ENCODE data around the gene ZNF512B. TPM values are rescaled to one million over a fixed set of nuclear protein-coding genes. Genes with fewer than 3 reads are reported as not detected.
A peak's percentile ranks its signal among the peaks of the same experiment; 100 is the strongest.
"Not testable (repeated sequence)": the region's sequence is repeated elsewhere in the genome, so short reads cannot be mapped to it uniquely, and the experiment has no call there.

Gene ZNF512B, protein sequence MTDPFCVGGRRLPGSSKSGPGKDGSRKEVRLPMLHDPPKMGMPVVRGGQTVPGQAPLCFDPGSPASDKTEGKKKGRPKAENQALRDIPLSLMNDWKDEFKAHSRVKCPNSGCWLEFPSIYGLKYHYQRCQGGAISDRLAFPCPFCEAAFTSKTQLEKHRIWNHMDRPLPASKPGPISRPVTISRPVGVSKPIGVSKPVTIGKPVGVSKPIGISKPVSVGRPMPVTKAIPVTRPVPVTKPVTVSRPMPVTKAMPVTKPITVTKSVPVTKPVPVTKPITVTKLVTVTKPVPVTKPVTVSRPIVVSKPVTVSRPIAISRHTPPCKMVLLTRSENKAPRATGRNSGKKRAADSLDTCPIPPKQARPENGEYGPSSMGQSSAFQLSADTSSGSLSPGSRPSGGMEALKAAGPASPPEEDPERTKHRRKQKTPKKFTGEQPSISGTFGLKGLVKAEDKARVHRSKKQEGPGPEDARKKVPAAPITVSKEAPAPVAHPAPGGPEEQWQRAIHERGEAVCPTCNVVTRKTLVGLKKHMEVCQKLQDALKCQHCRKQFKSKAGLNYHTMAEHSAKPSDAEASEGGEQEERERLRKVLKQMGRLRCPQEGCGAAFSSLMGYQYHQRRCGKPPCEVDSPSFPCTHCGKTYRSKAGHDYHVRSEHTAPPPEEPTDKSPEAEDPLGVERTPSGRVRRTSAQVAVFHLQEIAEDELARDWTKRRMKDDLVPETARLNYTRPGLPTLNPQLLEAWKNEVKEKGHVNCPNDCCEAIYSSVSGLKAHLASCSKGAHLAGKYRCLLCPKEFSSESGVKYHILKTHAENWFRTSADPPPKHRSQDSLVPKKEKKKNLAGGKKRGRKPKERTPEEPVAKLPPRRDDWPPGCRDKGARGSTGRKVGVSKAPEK
- 13.2 TPM for polyA plus RNA-seq (2013, experiment 1 of 2)
- polyA plus RNA-seq (2013, experiment 2 of 2), result 10.1 TPM

DNA sequence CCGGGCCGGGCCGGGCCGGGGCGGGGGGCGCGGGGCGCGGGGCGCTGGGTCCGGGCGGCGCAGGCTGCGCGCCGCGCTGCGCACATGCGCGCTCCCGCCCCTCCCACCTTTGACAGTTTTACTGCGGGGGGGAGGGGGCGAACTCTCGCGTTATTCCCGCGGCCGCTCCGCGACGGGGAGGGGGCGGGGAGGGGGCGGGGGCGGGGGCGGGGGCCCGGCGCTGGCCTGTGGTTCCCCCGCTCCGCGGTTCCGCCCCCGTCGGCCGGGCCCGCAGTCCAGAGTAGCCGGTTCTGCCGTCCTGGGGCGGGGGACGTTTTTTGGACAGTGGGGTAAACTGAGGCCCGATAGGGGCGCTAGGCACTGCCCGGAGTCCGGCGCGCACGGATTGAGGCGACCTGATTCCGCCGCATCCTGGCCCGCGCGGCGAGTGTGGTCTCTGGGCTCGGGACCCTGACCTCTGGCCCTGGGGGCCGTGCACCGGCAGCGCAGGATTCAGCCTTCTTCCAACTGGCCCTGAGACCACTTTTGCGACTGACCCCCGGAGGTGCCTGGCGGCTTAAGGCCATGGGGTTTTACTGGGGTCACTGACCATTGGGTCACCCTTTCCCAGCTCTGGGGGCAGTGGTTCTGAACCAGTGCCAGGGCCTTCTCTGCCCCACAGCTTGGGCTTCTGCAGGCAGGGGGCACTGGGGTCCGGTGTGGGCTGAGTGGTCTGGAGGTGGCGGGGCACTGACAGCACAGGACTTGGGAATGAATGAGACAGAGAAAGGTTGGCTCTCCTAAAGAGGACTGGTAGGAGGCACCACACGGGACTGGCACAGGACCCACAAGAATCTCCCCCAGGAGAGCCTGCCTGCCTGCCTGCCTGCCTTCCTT lies at the start of gene ZNF512B:
ZNF512B (minus strand) TSS at position 93 of the 876 bp plus-strand sequence. CDS start 1,980 bp downstream, outside the sequence.
- 5% methylated on average over 47 of the region's 73 CpGs for WGBS

DNA sequence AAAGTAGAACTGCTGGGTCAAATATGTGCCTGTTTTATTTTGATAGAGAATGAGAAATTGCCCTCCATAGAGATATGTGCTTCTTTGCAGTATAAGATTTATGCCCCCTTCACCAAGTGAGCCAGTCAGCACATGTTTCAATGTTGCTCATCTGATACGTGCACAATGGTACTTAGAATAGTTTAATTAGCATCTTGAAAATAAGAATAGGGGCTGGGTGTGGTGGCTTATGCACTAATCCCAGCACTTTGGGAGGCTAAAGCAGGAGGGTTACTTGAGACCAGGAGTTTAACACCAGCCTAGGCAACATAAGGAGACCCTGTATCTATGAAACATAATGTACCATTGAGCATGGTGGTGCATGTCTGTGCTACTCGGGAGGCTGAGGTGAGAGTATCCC lies 45.9 kb upstream of the ZNF512B start:
- Histone ChIP-seq H3K9ac (ENCODE audit: low read depth, low read length) (no peak overlapping the region), H3K27me3 (ENCODE audit: insufficient read depth, low read length) (no peaks in the 10 kb centered on the region), H3K9me3 (ENCODE audit: insufficient read depth, low read depth, low read length) (no peaks in the 10 kb centered on the region), H3K4me3 (ENCODE audit: low read length) (no peak overlapping the region), H3K27ac (ENCODE audit: low read depth, low read length) (no peak overlapping the region), H3K4me1 (ENCODE audit: insufficient read depth, low read length) (no peaks in the 10 kb centered on the region), H3K36me3 (ENCODE audit: insufficient read depth, low read length) (peaks cover 76% of the 10 kb centered on the region)
- WGBS, result 88% methylated on average over 2 of the region's 2 CpGs

More for the DNA sequence above, at the start of gene ZNF512B:
- H3K9me3 ChIP-seq (ENCODE audit: insufficient read depth, low read depth, low read length), result peaks cover 26% of the 10 kb centered on the region
- peak within 1 kb of the TSS; percentile 95 for H3K9ac ChIP-seq (ENCODE audit: low read depth, low read length)
- peaks cover 4% of the 10 kb centered on the region for H3K4me1 ChIP-seq (ENCODE audit: insufficient read depth, low read length)
- H3K27me3 ChIP-seq (ENCODE audit: insufficient read depth, low read length), result peaks cover 11% of the 10 kb centered on the region
- peaks cover 24% of the 10 kb centered on the region for H3K36me3 ChIP-seq (ENCODE audit: insufficient read depth, low read length)
- peak within 1 kb of the TSS; percentile 76 for H3K4me3 ChIP-seq (ENCODE audit: low read length)
- H3K27ac ChIP-seq (ENCODE audit: low read depth, low read length), result peak within 1 kb of the TSS; percentile 58; the same call in 1 of the 2 replicates

DNA sequence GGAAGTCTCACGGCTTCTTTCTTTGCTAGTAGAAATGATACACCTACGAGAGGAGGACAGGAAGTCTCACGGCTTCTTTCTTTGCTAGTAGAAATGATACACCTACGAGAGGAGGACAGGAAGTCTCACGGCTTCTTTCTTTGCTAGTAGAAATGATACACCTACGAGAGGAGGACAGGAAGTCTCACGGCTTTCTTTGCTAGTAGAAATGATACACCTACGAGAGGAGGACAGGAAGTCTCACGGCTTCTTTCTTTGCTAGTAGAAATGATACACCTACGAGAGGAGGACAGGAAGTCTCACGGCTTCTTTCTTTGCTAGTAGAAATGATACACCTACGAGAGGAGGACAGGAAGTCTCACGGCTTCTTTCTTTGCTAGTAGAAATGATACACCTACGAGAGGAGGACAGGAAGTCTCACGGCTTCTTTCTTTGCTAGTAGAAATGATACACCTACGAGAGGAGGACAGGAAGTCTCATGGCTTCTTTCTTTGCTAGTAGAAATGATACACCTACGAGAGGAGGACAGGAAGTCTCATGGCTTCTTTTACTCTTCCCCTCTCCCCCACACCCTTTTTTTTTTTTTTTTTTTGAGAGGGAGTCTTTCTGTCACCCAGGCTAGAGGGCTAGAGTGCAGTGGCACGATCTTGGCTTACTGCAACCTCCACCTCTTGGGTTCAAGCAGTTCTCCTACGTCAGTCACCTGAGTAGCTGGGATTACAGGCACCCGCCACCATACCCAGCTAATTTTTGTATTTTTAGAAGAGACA lies 42.8 kb upstream of the ZNF512B start:
- H3K27me3 ChIP-seq (ENCODE audit: insufficient read depth, low read length); H3K27ac ChIP-seq (ENCODE audit: low read depth, low read length); H3K4me1 ChIP-seq (ENCODE audit: insufficient read depth, low read length); H3K4me3 ChIP-seq (ENCODE audit: low read length); H3K9me3 ChIP-seq (ENCODE audit: insufficient read depth, low read depth, low read length); H3K9ac ChIP-seq (ENCODE audit: low read depth, low read length): not testable (repeated sequence)
- 100% methylated on average over 3 of the region's 20 CpGs for WGBS
- H3K36me3 ChIP-seq (ENCODE audit: insufficient read depth, low read length), result peaks cover 74% of the 10 kb centered on the region

DNA sequence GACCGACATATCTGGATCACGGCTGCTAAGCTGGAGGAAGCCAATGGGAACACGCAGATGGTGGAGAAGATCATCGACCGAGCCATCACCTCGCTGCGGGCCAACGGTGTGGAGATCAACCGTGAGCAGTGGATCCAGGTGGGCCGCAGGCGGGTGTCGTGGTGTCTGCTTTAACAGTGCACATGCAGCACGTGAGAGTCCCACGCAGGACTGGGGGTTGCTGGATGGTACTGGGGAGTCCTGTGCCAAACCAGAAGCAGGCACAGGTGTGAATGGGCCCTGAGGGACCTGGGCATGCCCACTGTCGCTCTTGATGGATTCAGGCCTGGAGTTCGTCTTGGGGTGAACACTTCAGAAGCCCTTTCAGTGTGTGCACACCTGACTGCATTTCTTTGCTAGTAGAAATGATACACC lies 41.6 kb upstream of the ZNF512B start:
- H3K9me3 ChIP-seq (ENCODE audit: insufficient read depth, low read depth, low read length), result peaks cover 3% of the 10 kb centered on the region; the same call in 1 of the 2 replicates
- H3K27me3 ChIP-seq (ENCODE audit: insufficient read depth, low read length), result no peaks in the 10 kb centered on the region
- no peak overlapping the region for H3K4me3 ChIP-seq (ENCODE audit: low read length)
- 96% methylated on average over 16 of the region's 16 CpGs for WGBS
- no peaks in the 10 kb centered on the region for H3K4me1 ChIP-seq (ENCODE audit: insufficient read depth, low read length)
- H3K27ac ChIP-seq (ENCODE audit: low read depth, low read length), result no peak overlapping the region
- H3K9ac ChIP-seq (ENCODE audit: low read depth, low read length), result no peak overlapping the region
- H3K36me3 ChIP-seq (ENCODE audit: insufficient read depth, low read length), result peaks cover 75% of the 10 kb centered on the region

GRCh38 chr20:64010711-64011237 lies 41.0 kb upstream of the ZNF512B start:
- Histone ChIP-seq H3K9ac (ENCODE audit: low read depth, low read length) (no peak overlapping the region), H3K4me3 (ENCODE audit: low read length) (no peak overlapping the region), H3K36me3 (ENCODE audit: insufficient read depth, low read length) (peaks cover 74% of the 10 kb centered on the region), H3K27ac (ENCODE audit: low read depth, low read length) (no peak overlapping the region), H3K9me3 (ENCODE audit: insufficient read depth, low read depth, low read length) (peaks cover 3% of the 10 kb centered on the region; the same call in 1 of the 2 replicates), H3K4me1 (ENCODE audit: insufficient read depth, low read length) (no peaks in the 10 kb centered on the region), H3K27me3 (ENCODE audit: insufficient read depth, low read length) (no peaks in the 10 kb centered on the region)
- 95% methylated on average over 8 of the region's 8 CpGs for WGBS

DNA sequence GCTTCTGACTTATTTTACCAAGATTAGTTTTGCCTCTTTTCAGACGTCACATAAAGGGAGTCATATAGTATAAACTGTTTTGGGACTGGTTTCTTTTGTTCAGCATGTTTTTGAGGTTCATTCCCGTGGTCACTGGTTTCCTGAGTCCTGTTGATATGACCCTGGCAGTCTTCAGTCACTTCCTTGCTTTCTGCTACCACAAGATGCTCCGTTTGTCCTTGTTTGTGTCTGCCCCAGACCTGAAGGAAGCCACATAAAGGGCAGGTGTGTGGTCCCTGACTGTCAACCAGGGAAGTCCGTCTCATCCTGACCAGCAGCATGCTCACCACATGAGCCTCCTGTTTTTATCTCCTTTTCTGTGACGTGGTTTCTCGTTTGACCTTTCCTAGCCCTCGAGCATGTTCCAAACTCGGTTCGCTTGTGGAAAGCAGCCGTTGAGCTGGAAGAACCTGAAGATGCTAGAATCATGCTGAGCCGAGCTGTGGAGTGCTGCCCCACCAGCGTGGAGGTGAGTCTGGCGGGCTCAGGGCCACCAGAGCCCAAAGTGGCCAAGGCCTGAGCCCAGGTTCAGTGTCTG lies 40.2 kb upstream of the ZNF512B start:
- no peaks in the 10 kb centered on the region for H3K27me3 ChIP-seq (ENCODE audit: insufficient read depth, low read length)
- no peak overlapping the region for H3K9ac ChIP-seq (ENCODE audit: low read depth, low read length)
- no peak overlapping the region for H3K4me3 ChIP-seq (ENCODE audit: low read length)
- no peak overlapping the region for H3K27ac ChIP-seq (ENCODE audit: low read depth, low read length)
- H3K36me3 ChIP-seq (ENCODE audit: insufficient read depth, low read length), result peaks cover 74% of the 10 kb centered on the region
- WGBS, result 91% methylated on average over 13 of the region's 13 CpGs
- H3K4me1 ChIP-seq (ENCODE audit: insufficient read depth, low read length), result no peaks in the 10 kb centered on the region
- peaks cover 3% of the 10 kb centered on the region; the same call in 1 of the 2 replicates for H3K9me3 ChIP-seq (ENCODE audit: insufficient read depth, low read depth, low read length)

DNA sequence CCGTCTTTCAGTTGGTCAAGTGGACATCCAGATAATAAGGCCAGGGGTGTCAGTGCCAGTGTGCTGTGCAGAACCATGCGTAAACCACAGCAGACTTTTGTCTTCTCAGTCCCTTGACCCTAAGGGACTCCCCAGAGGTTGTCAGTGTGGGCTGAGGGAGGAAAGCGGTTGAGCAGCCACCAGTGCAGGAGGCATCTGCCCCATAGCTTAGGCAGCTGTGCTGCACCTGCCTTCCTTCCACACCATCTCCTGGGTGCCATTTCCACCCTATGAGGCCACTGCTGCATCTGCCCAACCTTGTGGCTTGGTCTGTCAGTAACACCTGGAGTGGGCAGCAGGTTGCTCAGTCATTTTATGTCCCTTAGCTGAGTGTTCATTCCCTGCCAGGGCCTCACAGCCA lies 37.2 kb upstream of the ZNF512B start:
- 94% methylated on average over 3 of the region's 3 CpGs for WGBS
- peaks cover 76% of the 10 kb centered on the region for H3K36me3 ChIP-seq (ENCODE audit: insufficient read depth, low read length)

DNA sequence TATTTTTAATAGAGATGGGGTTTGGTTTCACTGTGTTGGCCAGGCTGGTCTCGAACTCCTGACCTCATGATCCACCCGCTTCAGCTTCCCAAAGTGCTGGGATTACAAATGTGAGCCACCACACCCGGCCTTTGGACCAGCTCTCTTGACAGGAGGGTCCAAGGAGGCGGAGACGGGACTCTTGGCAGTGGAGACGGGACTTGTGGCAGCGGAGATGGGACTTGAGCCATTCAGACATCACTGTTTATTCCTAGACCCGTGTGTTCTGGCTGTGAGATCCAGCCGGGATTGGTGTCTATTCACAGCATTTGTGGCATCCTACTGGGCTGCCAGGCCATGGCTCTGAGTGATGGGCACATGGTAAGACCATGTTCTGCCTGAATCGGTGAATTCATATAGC lies 36.8 kb upstream of the ZNF512B start:
- Histone ChIP-seq H3K4me1 (ENCODE audit: insufficient read depth, low read length) (no peaks in the 10 kb centered on the region), H3K27me3 (ENCODE audit: insufficient read depth, low read length) (no peaks in the 10 kb centered on the region), H3K36me3 (ENCODE audit: insufficient read depth, low read length) (peaks cover 78% of the 10 kb centered on the region), H3K4me3 (ENCODE audit: low read length) (no peak overlapping the region), H3K27ac (ENCODE audit: low read depth, low read length) (no peak overlapping the region), H3K9me3 (ENCODE audit: insufficient read depth, low read depth, low read length) (peaks cover 3% of the 10 kb centered on the region; the same call in 1 of the 2 replicates), H3K9ac (ENCODE audit: low read depth, low read length) (no peak overlapping the region)
- 95% methylated on average over 10 of the region's 10 CpGs for WGBS

More for the DNA sequence above, 37.2 kb upstream of the ZNF512B start:
- no peak overlapping the region for H3K9ac ChIP-seq (ENCODE audit: low read depth, low read length)
- H3K4me1 ChIP-seq (ENCODE audit: insufficient read depth, low read length), result no peaks in the 10 kb centered on the region
- no peaks in the 10 kb centered on the region for H3K27me3 ChIP-seq (ENCODE audit: insufficient read depth, low read length)
- H3K27ac ChIP-seq (ENCODE audit: low read depth, low read length), result no peak overlapping the region
- peaks cover 3% of the 10 kb centered on the region; the same call in 1 of the 2 replicates for H3K9me3 ChIP-seq (ENCODE audit: insufficient read depth, low read depth, low read length)
- no peak overlapping the region for H3K4me3 ChIP-seq (ENCODE audit: low read length)

DNA sequence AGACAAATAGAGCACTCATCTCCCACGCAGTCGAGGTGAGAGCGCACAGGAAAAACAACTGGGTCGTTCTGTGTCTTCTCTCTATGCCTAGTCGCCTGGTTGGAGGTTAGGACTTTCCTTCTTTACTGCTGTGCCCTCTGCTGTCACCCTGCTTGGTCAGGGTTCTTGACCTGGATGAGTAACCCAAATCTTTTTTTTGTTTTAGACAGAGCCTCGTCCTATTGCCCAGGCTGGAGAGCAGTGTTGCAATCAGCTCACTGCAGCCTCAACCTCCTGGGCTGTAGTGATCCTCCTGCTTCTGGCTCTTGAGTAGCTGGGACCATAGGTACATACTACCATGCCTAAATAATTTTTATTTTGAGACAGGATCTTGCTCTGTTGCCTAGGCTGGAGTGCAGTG lies 35.7 kb upstream of the ZNF512B start:
- Histone ChIP-seq H3K4me3 (ENCODE audit: low read length) (no peak overlapping the region), H3K27me3 (ENCODE audit: insufficient read depth, low read length) (no peaks in the 10 kb centered on the region), H3K9me3 (ENCODE audit: insufficient read depth, low read depth, low read length) (peaks cover 3% of the 10 kb centered on the region; the same call in 1 of the 2 replicates), H3K27ac (ENCODE audit: low read depth, low read length) (no peak overlapping the region), H3K36me3 (ENCODE audit: insufficient read depth, low read length) (peaks cover 77% of the 10 kb centered on the region), H3K4me1 (ENCODE audit: insufficient read depth, low read length) (no peaks in the 10 kb centered on the region), H3K9ac (ENCODE audit: low read depth, low read length) (no peak overlapping the region)
- WGBS, result 93% methylated on average over 6 of the region's 6 CpGs

Measured in HUES64 (cell line).